ENCODE data around the gene ASIC2. TPM values are rescaled to one million over a fixed set of nuclear protein-coding genes. Genes with fewer than 3 reads are reported as not detected.

The ASIC2 gene
- total RNA-seq, 1 experiment from 2014 or later, result 0.09 TPM

DNA sequence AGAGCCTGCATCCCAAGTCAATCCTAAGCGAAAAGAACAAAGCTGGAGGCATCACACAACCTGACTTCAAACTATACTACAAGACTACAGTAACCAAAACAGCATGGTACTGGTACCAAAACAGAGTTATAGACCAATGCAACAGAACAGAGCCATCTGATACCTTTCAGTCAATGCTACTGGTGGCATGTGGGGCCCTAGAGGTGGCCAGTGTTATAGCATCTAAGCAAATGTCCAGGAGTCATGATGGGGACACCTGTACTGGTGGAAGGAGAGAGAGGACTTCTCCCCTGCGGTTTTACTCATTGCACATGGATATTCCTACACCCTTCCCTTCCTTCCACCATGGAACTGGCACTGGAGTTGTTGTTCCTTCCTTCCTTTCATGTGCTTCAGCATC is 6.0 kb upstream of the ASIC2 start:
- no peak for TF ChIP-seq EZH2 (IDR thresholded peaks at IDR 0.05; ENCODE audit: low read depth)
- TF ChIP-seq, protein P1, sequence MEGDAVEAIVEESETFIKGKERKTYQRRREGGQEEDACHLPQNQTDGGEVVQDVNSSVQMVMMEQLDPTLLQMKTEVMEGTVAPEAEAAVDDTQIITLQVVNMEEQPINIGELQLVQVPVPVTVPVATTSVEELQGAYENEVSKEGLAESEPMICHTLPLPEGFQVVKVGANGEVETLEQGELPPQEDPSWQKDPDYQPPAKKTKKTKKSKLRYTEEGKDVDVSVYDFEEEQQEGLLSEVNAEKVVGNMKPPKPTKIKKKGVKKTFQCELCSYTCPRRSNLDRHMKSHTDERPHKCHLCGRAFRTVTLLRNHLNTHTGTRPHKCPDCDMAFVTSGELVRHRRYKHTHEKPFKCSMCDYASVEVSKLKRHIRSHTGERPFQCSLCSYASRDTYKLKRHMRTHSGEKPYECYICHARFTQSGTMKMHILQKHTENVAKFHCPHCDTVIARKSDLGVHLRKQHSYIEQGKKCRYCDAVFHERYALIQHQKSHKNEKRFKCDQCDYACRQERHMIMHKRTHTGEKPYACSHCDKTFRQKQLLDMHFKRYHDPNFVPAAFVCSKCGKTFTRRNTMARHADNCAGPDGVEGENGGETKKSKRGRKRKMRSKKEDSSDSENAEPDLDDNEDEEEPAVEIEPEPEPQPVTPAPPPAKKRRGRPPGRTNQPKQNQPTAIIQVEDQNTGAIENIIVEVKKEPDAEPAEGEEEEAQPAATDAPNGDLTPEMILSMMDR (conservative IDR thresholded peaks at IDR 0.05), result 0 out of 2 replicates have a peak, but pooled peaks have one; percentile 22
- DNase-seq, result no peak
- ChIA-PET CTCF (no interaction called here), POLR2A (ENCODE audit: unreplicated experiment) (no interaction called here)
- no peak overlapping the region for H3K4me3 ChIP-seq
- H3F3A ChIP-seq (ENCODE audit: insufficient read depth, low read depth), result no peaks in the 10 kb centered on the region
- H3K27ac ChIP-seq, result no peak overlapping the region
- H4K20me1 ChIP-seq (ENCODE audit: insufficient read depth), result no peaks in the 10 kb centered on the region
- H3K27me3 ChIP-seq (ENCODE audit: insufficient read depth, low read depth), result no peaks in the 10 kb centered on the region; the same call in 1 of the 2 replicates
- no peaks in the 10 kb centered on the region for H3K36me3 ChIP-seq (ENCODE audit: low read depth)
- no peaks in the 10 kb centered on the region for H3K9me2 ChIP-seq (ENCODE audit: insufficient read depth)
- intact Hi-C loops (cut with micrococcal nuclease; ENCODE audit: unreplicated experiment), result loop anchor here (10.0 kb wide), 1 partner anchor 244 kb away; no protein-coding TSS in a partner anchor
- H3K79me2 ChIP-seq (ENCODE audit: low read depth), result no peaks in the 10 kb centered on the region
- no TSS peak for BruUV-seq (replicated peaks)
- no peak overlapping the region for H3K4me2 ChIP-seq
- no peak overlapping the region for H2AFZ ChIP-seq
- H3K4me1 ChIP-seq (replicated peaks; ENCODE audit: insufficient read depth), result no peaks in the 10 kb centered on the region
- no peaks in the 10 kb centered on the region for H3K9me3 ChIP-seq (ENCODE audit: insufficient read depth, low read depth)

DNA sequence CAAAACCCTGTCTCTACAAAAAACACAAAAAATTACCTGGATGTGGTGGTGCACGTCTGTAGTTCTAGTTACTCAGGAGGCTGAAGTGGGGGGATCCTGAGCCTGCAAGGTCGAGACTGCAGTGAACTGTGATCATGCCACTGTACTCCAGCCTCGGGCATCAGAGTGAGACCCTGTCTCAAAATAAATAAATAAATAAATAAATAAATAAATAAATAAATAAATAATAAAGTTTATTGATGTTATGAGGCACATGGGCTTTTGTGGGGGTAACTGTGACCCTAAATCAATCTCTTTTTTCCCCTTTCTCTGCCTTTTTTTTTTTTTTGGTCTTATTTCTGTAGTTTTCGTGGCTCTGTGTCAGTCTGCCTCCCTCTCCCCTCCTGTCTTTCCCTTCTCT is 4.5 kb upstream of the ASIC2 start:
- Histone ChIP-seq H3K4me3 (no peak overlapping the region), H3K4me1 (replicated peaks; ENCODE audit: insufficient read depth) (no peaks in the 10 kb centered on the region), H3K4me2 (no peak overlapping the region), H3K79me2 (ENCODE audit: low read depth) (no peaks in the 10 kb centered on the region), H3K27ac (no peak overlapping the region), H3K36me3 (ENCODE audit: low read depth) (no peaks in the 10 kb centered on the region), H2AFZ (no peak overlapping the region), H3K9me2 (ENCODE audit: insufficient read depth) (no peaks in the 10 kb centered on the region), H3F3A (ENCODE audit: insufficient read depth, low read depth) (no peaks in the 10 kb centered on the region), H3K27me3 (ENCODE audit: insufficient read depth, low read depth) (no peaks in the 10 kb centered on the region; the same call in 1 of the 2 replicates), H4K20me1 (ENCODE audit: insufficient read depth) (no peaks in the 10 kb centered on the region), H3K9me3 (ENCODE audit: insufficient read depth, low read depth) (no peaks in the 10 kb centered on the region)
- POLR2A ChIA-PET (ENCODE audit: unreplicated experiment), result no interaction called here
- TF ChIP-seq, protein P1 (conservative IDR thresholded peaks at IDR 0.05), result no peak
- no peak for TF ChIP-seq EZH2 (IDR thresholded peaks at IDR 0.05; ENCODE audit: low read depth)
- CTCF ChIA-PET, result no interaction called here
- no peak for DNase-seq
- intact Hi-C loops (cut with micrococcal nuclease; ENCODE audit: unreplicated experiment), result loop anchor here (10.0 kb wide), 1 partner anchor 243 kb away; no protein-coding TSS in a partner anchor
- BruUV-seq (replicated peaks), result no TSS peak

DNA sequence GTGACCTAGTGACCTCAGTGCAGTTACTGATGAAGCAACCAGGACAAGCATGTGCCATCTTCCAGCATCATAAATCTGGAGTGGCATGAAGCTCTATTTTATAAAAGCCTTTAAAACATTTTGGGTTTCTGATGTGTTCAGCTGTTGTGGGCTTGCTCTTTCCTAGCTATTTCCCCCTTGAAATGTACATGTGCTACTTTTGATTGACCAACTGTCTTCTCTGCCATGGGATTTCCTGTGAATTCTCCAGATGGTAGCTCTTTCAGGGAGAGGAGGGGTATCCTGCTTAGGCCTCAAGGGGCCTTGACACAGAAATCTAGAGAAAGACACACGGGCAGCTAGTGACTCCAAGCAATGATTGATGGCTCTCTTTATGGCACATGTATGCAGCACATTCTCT is 1.9 kb upstream of the ASIC2 start:
- Histone ChIP-seq H4K20me1 (ENCODE audit: insufficient read depth) (no peaks in the 10 kb centered on the region), H2AFZ (no peak overlapping the region), H3K9me2 (ENCODE audit: insufficient read depth) (no peaks in the 10 kb centered on the region), H3K4me3 (no peak overlapping the region), H3K4me1 (replicated peaks; ENCODE audit: insufficient read depth) (no peaks in the 10 kb centered on the region), H3K9me3 (ENCODE audit: insufficient read depth, low read depth) (no peaks in the 10 kb centered on the region), H3K79me2 (ENCODE audit: low read depth) (no peaks in the 10 kb centered on the region), H3K27ac (no peak overlapping the region), H3F3A (ENCODE audit: insufficient read depth, low read depth) (no peaks in the 10 kb centered on the region), H3K4me2 (no peak overlapping the region), H3K36me3 (ENCODE audit: low read depth) (no peaks in the 10 kb centered on the region), H3K27me3 (ENCODE audit: insufficient read depth, low read depth) (no peaks in the 10 kb centered on the region; the same call in 1 of the 2 replicates)
- BruUV-seq (replicated peaks), result no TSS peak
- no peak for TF ChIP-seq EZH2 (IDR thresholded peaks at IDR 0.05; ENCODE audit: low read depth)
- TF ChIP-seq, protein P1 (conservative IDR thresholded peaks at IDR 0.05), result no peak
- DNase-seq, result no peak
- intact Hi-C loops (cut with micrococcal nuclease; ENCODE audit: unreplicated experiment), result loop anchor here (10.0 kb wide), 1 partner anchor 240 kb away; no protein-coding TSS in a partner anchor
- ChIA-PET POLR2A (ENCODE audit: unreplicated experiment) (no interaction called here), CTCF (no interaction called here)
